ENCODE measurements around the gene KAZN. TPM values are rescaled to one million over a fixed set of nuclear protein-coding genes. Genes with fewer than 3 reads are reported as not detected.
A peak's percentile ranks its signal among the peaks of the same experiment; 100 is the strongest.

Gene KAZN
- total and polyA plus RNA-seq, 2 donors from 2014 or later: 17.4 to 60.8 TPM

GRCh38 chr1:14812189-14812588, 213.7 kb downstream of the KAZN start:
- no peak overlapping the region for H3K9ac ChIP-seq (ENCODE audit: low read length in 3 of 3)
- no peaks in the 10 kb centered on the region for H3K9me3 ChIP-seq (ENCODE audit: control insufficient read depth in 2 of 3, insufficient read depth in 1 of 3, low read length in 3 of 3)
- H3K27me3 ChIP-seq (ENCODE audit: control insufficient read depth, insufficient read depth, low read length): no peaks in the 10 kb centered on the region
- TF ChIP-seq, protein P1, sequence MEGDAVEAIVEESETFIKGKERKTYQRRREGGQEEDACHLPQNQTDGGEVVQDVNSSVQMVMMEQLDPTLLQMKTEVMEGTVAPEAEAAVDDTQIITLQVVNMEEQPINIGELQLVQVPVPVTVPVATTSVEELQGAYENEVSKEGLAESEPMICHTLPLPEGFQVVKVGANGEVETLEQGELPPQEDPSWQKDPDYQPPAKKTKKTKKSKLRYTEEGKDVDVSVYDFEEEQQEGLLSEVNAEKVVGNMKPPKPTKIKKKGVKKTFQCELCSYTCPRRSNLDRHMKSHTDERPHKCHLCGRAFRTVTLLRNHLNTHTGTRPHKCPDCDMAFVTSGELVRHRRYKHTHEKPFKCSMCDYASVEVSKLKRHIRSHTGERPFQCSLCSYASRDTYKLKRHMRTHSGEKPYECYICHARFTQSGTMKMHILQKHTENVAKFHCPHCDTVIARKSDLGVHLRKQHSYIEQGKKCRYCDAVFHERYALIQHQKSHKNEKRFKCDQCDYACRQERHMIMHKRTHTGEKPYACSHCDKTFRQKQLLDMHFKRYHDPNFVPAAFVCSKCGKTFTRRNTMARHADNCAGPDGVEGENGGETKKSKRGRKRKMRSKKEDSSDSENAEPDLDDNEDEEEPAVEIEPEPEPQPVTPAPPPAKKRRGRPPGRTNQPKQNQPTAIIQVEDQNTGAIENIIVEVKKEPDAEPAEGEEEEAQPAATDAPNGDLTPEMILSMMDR (IDR thresholded peaks at IDR 0.05; ENCODE audit: borderline replicate concordance, extremely low read depth, insufficient read depth): no peak
- no peak for DNase-seq
- intact Hi-C loops (cut with DNase I): no loop called here
- no peak overlapping the region for H3K4me3 ChIP-seq (ENCODE audit: low read length in 3 of 3)
- H3K4me1 ChIP-seq (ENCODE audit: control insufficient read depth in 2 of 3, insufficient read depth in 2 of 3, low read depth in 1 of 3, low read length in 3 of 3): peaks cover 0 to 15% (median 14%) of the 10 kb centered on the region in 3 donors
- FAIRE-seq: no peak
- H3K27ac ChIP-seq (ENCODE audit: low read depth in 2 of 2, low read length in 2 of 2): no peak overlapping the region
- no peaks in the 10 kb centered on the region for H3K36me3 ChIP-seq (ENCODE audit: control insufficient read depth in 2 of 3, insufficient read depth in 3 of 3, low read length in 3 of 3)

GRCh38 chr1:14815175-14815877, 216.8 kb downstream of the KAZN start:
- FAIRE-seq (no peak), DNase-seq (peak in 1 of 5 donors; percentile 25)
- no peaks in the 10 kb centered on the region for H3K9me3 ChIP-seq (ENCODE audit: control insufficient read depth in 2 of 3, insufficient read depth in 1 of 3, low read length in 3 of 3)
- H3K4me3 ChIP-seq (ENCODE audit: low read length in 3 of 3): no peak overlapping the region
- H3K36me3 ChIP-seq (ENCODE audit: control insufficient read depth in 2 of 3, insufficient read depth in 3 of 3, low read length in 3 of 3): no peaks in the 10 kb centered on the region
- peak overlapping the region; percentile 6 to 39 for H3K27ac ChIP-seq (ENCODE audit: low read depth in 2 of 2, low read length in 2 of 2)
- H3K4me1 ChIP-seq (ENCODE audit: control insufficient read depth in 2 of 3, insufficient read depth in 2 of 3, low read depth in 1 of 3, low read length in 3 of 3): peaks cover 0 to 15% (median 14%) of the 10 kb centered on the region in 3 donors
- TF ChIP-seq, protein P1 (IDR thresholded peaks at IDR 0.05; ENCODE audit: borderline replicate concordance, extremely low read depth, insufficient read depth): no peak
- H3K27me3 ChIP-seq (ENCODE audit: control insufficient read depth, insufficient read depth, low read length): no peaks in the 10 kb centered on the region
- H3K9ac ChIP-seq (ENCODE audit: low read length in 3 of 3): peak overlapping the region in 1 of 3 donors; percentile 53
- intact Hi-C loops (cut with DNase I): no loop called here

DNA sequence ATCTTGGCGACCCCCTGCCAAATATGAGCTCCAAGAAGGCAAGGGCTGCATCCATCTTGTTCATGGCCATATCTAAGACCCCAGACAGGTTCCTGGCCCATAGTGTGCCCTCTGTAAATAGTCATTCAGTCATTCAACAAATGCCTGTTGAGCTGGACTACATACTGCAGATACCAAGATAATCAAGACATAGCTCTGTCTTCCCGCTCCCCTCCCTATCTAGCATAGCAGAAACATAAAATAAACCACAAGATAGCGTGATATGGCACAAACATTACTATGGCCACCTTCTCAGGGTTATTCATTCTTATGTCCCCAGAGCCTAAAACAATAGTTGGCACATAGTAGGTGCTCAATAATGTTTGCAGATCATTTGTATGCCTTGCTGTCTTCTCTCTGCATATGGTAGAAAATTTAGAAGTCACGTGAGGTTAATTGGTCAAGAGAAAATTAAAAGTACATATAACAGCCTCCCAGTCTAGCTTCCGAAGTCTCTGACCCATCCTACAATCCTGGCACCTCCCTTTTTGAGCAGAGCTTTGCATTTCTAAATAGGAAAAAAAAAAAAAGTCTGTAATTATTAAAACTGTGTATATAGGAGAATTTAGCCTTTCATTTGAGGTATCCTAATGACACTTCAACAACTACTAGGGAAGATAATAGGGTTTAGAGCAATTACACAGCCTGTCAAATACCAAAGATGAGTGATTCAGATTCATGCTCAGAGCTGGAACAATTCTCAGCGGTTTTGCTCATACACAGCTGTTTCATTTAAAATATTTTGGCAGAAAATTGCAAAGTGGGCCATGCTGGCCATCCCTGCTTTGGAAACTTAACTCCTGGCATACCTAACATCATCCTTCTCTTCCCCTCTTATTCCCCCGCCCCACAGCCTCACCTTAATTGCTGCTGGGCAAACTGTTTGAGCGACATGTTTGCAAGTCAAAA, 219.0 kb downstream of the KAZN start:
- peaks cover 0 to 14% (median 12%) of the 10 kb centered on the region in 3 donors for H3K4me1 ChIP-seq (ENCODE audit: control insufficient read depth in 2 of 3, insufficient read depth in 2 of 3, low read depth in 1 of 3, low read length in 3 of 3)
- H3K9ac ChIP-seq (ENCODE audit: low read length in 3 of 3): no peak overlapping the region
- no peaks in the 10 kb centered on the region for H3K27me3 ChIP-seq (ENCODE audit: control insufficient read depth, insufficient read depth, low read length)
- no peak overlapping the region for H3K27ac ChIP-seq (ENCODE audit: low read depth in 2 of 2, low read length in 2 of 2)
- H3K4me3 ChIP-seq (ENCODE audit: low read length in 3 of 3): no peak overlapping the region
- TF ChIP-seq, protein P1 (IDR thresholded peaks at IDR 0.05; ENCODE audit: borderline replicate concordance, extremely low read depth, insufficient read depth): no peak
- H3K36me3 ChIP-seq (ENCODE audit: control insufficient read depth in 2 of 3, insufficient read depth in 3 of 3, low read length in 3 of 3): no peaks in the 10 kb centered on the region
- intact Hi-C loops (cut with DNase I): no loop called here
- H3K9me3 ChIP-seq (ENCODE audit: control insufficient read depth in 2 of 3, insufficient read depth in 1 of 3, low read length in 3 of 3): no peaks in the 10 kb centered on the region
- FAIRE-seq (no peak), DNase-seq (no peak)

Data from kidney (tissue), 14 donors.